NOMO-1 treated with DMSO at 0.1 percent for 48 hours (cell line): ENCODE measurements around the gene ANKRD28.
"Not testable (repeated sequence)": the region's sequence is repeated elsewhere in the genome, so short reads cannot be mapped to it uniquely, and the experiment has no call there.

ENCODE experiments used
- DNase-seq: peaks from one replicate; lab custom pipeline; 2025; ENCODE audit not compliant: unreplicated experiment; lab: John Stamatoyannopoulos, UW

Gene ANKRD28

GRCh38 chr3:15638891-15639262, 158.9 kb downstream of the ANKRD28 start:
- no peak for DNase-seq

- DNase-seq = no peak
Measured at GRCh38 chr3:15638193-15638890, 159.4 kb downstream of the ANKRD28 start.

- no peak for DNase-seq
Measured at GRCh38 chr3:15637131-15637951, 160.4 kb downstream of the ANKRD28 start.

- DNase-seq = peak; percentile 47
Measured at GRCh38 chr3:15636028-15636709, 161.6 kb downstream of the ANKRD28 start.

- DNase-seq = no peak
Measured at GRCh38 chr3:15635121-15635661, 162.6 kb downstream of the ANKRD28 start.

- DNase-seq = no peak
Measured at GRCh38 chr3:15634671-15635070, 163.1 kb downstream of the ANKRD28 start.

- DNase-seq = no peak
Measured at GRCh38 chr3:15633766-15634598, 163.8 kb downstream of the ANKRD28 start.

GRCh38 chr3:15633159-15633558, 164.6 kb downstream of the ANKRD28 start:
- DNase-seq = no peak

GRCh38 chr3:15632212-15632580, 165.6 kb downstream of the ANKRD28 start:
- DNase-seq = no peak

GRCh38 chr3:15631426-15632211, 166.2 kb downstream of the ANKRD28 start:
- DNase-seq = no peak

GRCh38 chr3:15630646-15631350, 167.0 kb downstream of the ANKRD28 start:
- DNase-seq = no peak

- DNase-seq = peak; percentile 86
Measured at GRCh38 chr3:15629860-15630597, 167.8 kb downstream of the ANKRD28 start.

- DNase-seq = no peak
Measured at GRCh38 chr3:15628967-15629366, 168.8 kb downstream of the ANKRD28 start.

- no peak for DNase-seq
Measured at GRCh38 chr3:15623535-15624440, 174.0 kb downstream of the ANKRD28 start.

GRCh38 chr3:15619659-15620464, 177.9 kb downstream of the ANKRD28 start:
- not testable (repeated sequence) for DNase-seq
